Lower leg skin (tissue), 4 donors: Measurements from ENCODE around the gene TMEM151A. TPM values are rescaled to one million over a fixed set of nuclear protein-coding genes. Genes with fewer than 3 reads are reported as not detected.

Experiments used
- DNase-seq, 2 donors: peaks; one replicate each; pipeline ENCODE4 v3.0.0-alpha.2; 2019; ENCODE audit warnings: low spot score in 2 of 2
- H3K4me3 ChIP-seq: fragments of 200-600 bp; sonication (generic); 2 replicates; pipeline ENCODE4 v1.5.1; 2017; ENCODE audit warnings: mild to moderate bottlenecking, low read depth; ENCODE audit not compliant: poor library complexity, severe bottlenecking
- POLR2A ChIP-seq, 2 donors: fragments of 450-650 bp; IDR thresholded peaks; one replicate each; pipeline ENCODE4 v1.6.1; 2016 to 2017; ENCODE audit warnings: antibody characterized with exemption in 2 of 2, mild to moderate bottlenecking in 1 of 2, moderate library complexity in 1 of 2
- WGBS, 2 donors: methylation state at CpG; one replicate each; pipeline ENCODE4 v1.1.5; 2018; 5-methylcytosine and 5-hydroxymethylcytosine counted together
- intact Hi-C: fragments of 100-400 bp; cut with DNase I; formaldehyde crosslinking; loops from one replicate; pipeline ENCODE4 v1.15.0; 2023; ENCODE audit warnings: low total_unique reads
- total RNA-seq, 4 donors: library from RNA; depleted of rRNA; stranded (reverse); fragments of >200 nt; gene quantifications; one replicate each; pipeline ENCODE4 v1.1.0, GENCODE V29; 2016
- TF ChIP-seq, protein P1 (sequence below), 3 donors: fragments of 450-650 bp; IDR thresholded peaks; one replicate each; pipeline ENCODE4 v1.5.1; 2016; ENCODE audit warnings: antibody characterized with exemption in 3 of 3, mild to moderate bottlenecking in 3 of 3, moderate library complexity in 2 of 3

TMEM151A gene
- total RNA-seq, 4 donors from 2014 or later = not detected

- WGBS, 2 donors = 46 to 62% methylated on average over 26 to 34 of the region's 42 CpGs
- TF ChIP-seq, protein P1, sequence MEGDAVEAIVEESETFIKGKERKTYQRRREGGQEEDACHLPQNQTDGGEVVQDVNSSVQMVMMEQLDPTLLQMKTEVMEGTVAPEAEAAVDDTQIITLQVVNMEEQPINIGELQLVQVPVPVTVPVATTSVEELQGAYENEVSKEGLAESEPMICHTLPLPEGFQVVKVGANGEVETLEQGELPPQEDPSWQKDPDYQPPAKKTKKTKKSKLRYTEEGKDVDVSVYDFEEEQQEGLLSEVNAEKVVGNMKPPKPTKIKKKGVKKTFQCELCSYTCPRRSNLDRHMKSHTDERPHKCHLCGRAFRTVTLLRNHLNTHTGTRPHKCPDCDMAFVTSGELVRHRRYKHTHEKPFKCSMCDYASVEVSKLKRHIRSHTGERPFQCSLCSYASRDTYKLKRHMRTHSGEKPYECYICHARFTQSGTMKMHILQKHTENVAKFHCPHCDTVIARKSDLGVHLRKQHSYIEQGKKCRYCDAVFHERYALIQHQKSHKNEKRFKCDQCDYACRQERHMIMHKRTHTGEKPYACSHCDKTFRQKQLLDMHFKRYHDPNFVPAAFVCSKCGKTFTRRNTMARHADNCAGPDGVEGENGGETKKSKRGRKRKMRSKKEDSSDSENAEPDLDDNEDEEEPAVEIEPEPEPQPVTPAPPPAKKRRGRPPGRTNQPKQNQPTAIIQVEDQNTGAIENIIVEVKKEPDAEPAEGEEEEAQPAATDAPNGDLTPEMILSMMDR (IDR thresholded peaks at IDR 0.05) = no peak
- no peak for TF ChIP-seq POLR2A (IDR thresholded peaks at IDR 0.05)
Observed at GRCh38 chr11:66334605-66335442, 43.1 kb downstream of the TMEM151A start.

GRCh38 chr11:66335531-66336233, 44.0 kb downstream of the TMEM151A start:
- peak in 1 of 2 donors; percentile 86 for DNase-seq
- intact Hi-C loops = no loop called here
- TF ChIP-seq, protein P1 (IDR thresholded peaks at IDR 0.05) = no peak
- TF ChIP-seq POLR2A (IDR thresholded peaks at IDR 0.05) = no peak

More at GRCh38 chr11:66334605-66335442, 43.1 kb downstream of the TMEM151A start:
- intact Hi-C loops = no loop called here
- peak in 1 of 2 donors; percentile 84 for DNase-seq
- H3K4me3 ChIP-seq = no peak overlapping the region

GRCh38 chr11:66336234-66337102, 44.8 kb downstream of the TMEM151A start, which contains the start of gene RIN1:
RIN1 (minus strand) TSS chr11:66336434; CDS start chr11:66336402, 32 bp downstream.
- no peak for TF ChIP-seq POLR2A (IDR thresholded peaks at IDR 0.05)
- TF ChIP-seq, protein P1 (IDR thresholded peaks at IDR 0.05) = no peak
- H3K4me3 ChIP-seq = peak within 1 kb of the TSS; percentile 28
- peak; percentile 66 to 91 for DNase-seq
- WGBS, 2 donors = 0 to 4% methylated on average over 12 to 17 of the region's 22 CpGs
- intact Hi-C loops = no loop called here

More at GRCh38 chr11:66335531-66336233, 44.0 kb downstream of the TMEM151A start:
- 3 to 12% methylated on average over 13 to 35 of the region's 35 CpGs for WGBS, 2 donors
- peak overlapping the region; percentile 28 for H3K4me3 ChIP-seq

- WGBS, 2 donors = 41 to 43% methylated on average over 13 to 15 of the region's 18 CpGs
- TF ChIP-seq POLR2A (IDR thresholded peaks at IDR 0.05) = no peak
- TF ChIP-seq, protein P1 (IDR thresholded peaks at IDR 0.05) = no peak
- H3K4me3 ChIP-seq = no peak overlapping the region
- peak in 1 of 2 donors; percentile 84 for DNase-seq
- intact Hi-C loops = no loop called here
Observed at GRCh38 chr11:66337103-66337899, 45.6 kb downstream of the TMEM151A start.
